Measurements from ENCODE around the gene TFAP2A.

DNA sequence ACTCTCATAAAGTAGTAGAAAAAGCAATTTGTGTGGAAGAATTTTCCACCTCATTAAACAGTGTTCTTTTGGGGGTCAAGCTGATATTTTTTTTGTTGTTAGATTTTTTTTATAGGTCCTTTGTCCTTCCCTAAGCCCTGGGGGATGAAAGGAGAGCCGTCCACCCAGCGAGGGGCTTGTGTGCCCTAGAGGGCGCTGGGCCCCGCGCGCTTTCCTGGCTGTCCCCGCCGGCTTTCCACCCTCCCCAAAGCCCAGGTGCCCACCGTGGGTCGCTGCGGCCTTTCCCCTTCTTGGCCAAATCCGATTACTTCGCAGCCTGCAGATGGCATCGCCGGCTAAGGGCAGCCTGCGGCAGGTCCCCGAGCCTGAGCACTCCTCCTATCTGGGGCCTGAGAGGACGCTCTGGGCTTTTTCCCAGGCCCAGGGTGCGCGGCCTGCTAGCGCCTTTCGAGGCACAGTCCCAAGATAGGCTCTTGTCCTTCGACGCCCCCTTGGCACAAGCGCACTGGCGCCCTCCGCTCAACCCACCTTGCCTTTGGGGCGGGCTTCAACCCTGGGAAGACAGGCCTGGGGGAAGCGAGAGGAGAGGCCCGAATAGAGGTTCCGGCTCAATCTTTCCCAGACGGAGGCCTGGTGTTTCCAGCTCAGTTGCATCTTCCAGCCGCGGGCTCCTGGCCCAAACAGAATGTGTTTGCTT is 33.6 kb downstream of the TFAP2A start:
- no peak for TF ChIP-seq POLR2A (IDR thresholded peaks at IDR 0.05)
- TF ChIP-seq, protein P1, sequence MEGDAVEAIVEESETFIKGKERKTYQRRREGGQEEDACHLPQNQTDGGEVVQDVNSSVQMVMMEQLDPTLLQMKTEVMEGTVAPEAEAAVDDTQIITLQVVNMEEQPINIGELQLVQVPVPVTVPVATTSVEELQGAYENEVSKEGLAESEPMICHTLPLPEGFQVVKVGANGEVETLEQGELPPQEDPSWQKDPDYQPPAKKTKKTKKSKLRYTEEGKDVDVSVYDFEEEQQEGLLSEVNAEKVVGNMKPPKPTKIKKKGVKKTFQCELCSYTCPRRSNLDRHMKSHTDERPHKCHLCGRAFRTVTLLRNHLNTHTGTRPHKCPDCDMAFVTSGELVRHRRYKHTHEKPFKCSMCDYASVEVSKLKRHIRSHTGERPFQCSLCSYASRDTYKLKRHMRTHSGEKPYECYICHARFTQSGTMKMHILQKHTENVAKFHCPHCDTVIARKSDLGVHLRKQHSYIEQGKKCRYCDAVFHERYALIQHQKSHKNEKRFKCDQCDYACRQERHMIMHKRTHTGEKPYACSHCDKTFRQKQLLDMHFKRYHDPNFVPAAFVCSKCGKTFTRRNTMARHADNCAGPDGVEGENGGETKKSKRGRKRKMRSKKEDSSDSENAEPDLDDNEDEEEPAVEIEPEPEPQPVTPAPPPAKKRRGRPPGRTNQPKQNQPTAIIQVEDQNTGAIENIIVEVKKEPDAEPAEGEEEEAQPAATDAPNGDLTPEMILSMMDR (IDR thresholded peaks at IDR 0.05) = no peak
- no peak for TF ChIP-seq POLR2AphosphoS5 (IDR thresholded peaks at IDR 0.05)

Measured in breast epithelium (tissue), 3 donors.